Endothelial cell of umbilical vein (primary cell): ENCODE results near the gene RAB18. TPM values are rescaled to one million over a fixed set of nuclear protein-coding genes. Genes with fewer than 3 reads are reported as not detected.

ENCODE experiments used
- BruUV-seq: library from RNA; stranded (reverse); fragments of 400-500 nt; replicated peaks from 2 replicates; lab custom pipeline; 2021; lab: Mats Ljungman, UMichigan
- CTCF ChIA-PET: fragments of 300-600, 350-600 bp; sonication (Branson Sonifier 250); formaldehyde crosslinking; loops from one replicate; lab custom pipeline; 2021; ENCODE audit warnings: antibody characterized with exemption, inconsistent platforms; lab: Charles Lee
- POLR2A ChIA-PET: fragments of 300-600, 350-600 bp; sonication (Branson Sonifier 250); formaldehyde crosslinking; loops from one replicate; lab custom pipeline; 2021; ENCODE audit warnings: antibody characterized with exemption, inconsistent platforms; lab: Charles Lee
- DNase-seq: peaks from one replicate; pipeline ENCODE4 v3.0.0-alpha.2; 2011; ENCODE audit warnings: low read depth, low spot score
- FAIRE-seq: peaks from 2 replicates; lab custom pipeline; 2011; peaks lifted over from hg19 to GRCh38; lab: Jason Lieb, UNC
- H2AFZ ChIP-seq: 2 replicates; pipeline ENCODE4 v1.6.0; 2012; ENCODE audit warnings: low read depth, low read length, control low read depth, inconsistent platforms
- H3K27ac ChIP-seq: 2 replicates; pipeline ENCODE4 v1.5.1; 2011; ENCODE audit warnings: low read depth, mild to moderate bottlenecking, control low read depth, low read length, moderate library complexity; ENCODE audit not compliant: insufficient read depth
- H3K27me3 ChIP-seq, 2 experiments: 2 replicates each; pipeline versions ENCODE4 v1.6.0 to v1.6.1; 2011; ENCODE audit warnings: low read length in 2 of 2, mixed read lengths in 1 of 2; ENCODE audit not compliant: control insufficient read depth in 2 of 2, insufficient read depth in 2 of 2
- H3K36me3 ChIP-seq, 2 experiments: 2 replicates in 1 of 2; 3 replicates in 1 of 2; pipeline ENCODE4 v1.5.1; 2011; ENCODE audit warnings: low read length in 2 of 2, mild to moderate bottlenecking in 1 of 2, moderate library complexity in 1 of 2; ENCODE audit not compliant: control insufficient read depth in 2 of 2, insufficient read depth in 2 of 2; ENCODE audit errors: extremely low read depth in 1 of 2
- H3K4me1 ChIP-seq: 3 replicates; pipeline ENCODE4 v1.5.1; 2011; ENCODE audit warnings: mild to moderate bottlenecking, low read length; ENCODE audit not compliant: control insufficient read depth, insufficient read depth; ENCODE audit errors: extremely low read depth
- H3K4me2 ChIP-seq: 2 replicates; pipeline ENCODE4 v1.6.1; 2011; ENCODE audit warnings: low read length, control low read depth, mixed read lengths; ENCODE audit not compliant: insufficient read depth
- H3K4me3 ChIP-seq, 3 experiments: fragments of 200-600 bp in 1 of 3; sonication (generic), shearing (Covaris generic) in 1 of 3; replicated peaks in 1 of 3; 2 replicates each; pipeline ENCODE4 v1.5.1; 2011 to 2016; ENCODE audit warnings: control low read depth in 3 of 3, low read length in 3 of 3, mild to moderate bottlenecking in 2 of 3, inconsistent platforms in 1 of 3, low read depth in 1 of 3, moderate library complexity in 1 of 3; ENCODE audit not compliant: insufficient read depth in 1 of 3
- H3K79me2 ChIP-seq: 2 replicates; pipeline ENCODE4 v1.6.0; 2012; ENCODE audit warnings: low read length, inconsistent platforms; ENCODE audit not compliant: control insufficient read depth, insufficient read depth
- H3K9ac ChIP-seq: replicated peaks from 2 replicates; pipeline ENCODE3; 2011; ENCODE audit warnings: low read length, control low read depth; ENCODE audit not compliant: insufficient read depth; ENCODE audit errors: extremely low read depth
- H3K9me1 ChIP-seq: replicated peaks from 3 replicates; pipeline ENCODE4 v1.6.0; 2011; ENCODE audit warnings: mild to moderate bottlenecking, low read length; ENCODE audit not compliant: control insufficient read depth, insufficient read depth; ENCODE audit errors: extremely low read depth
- H3K9me3 ChIP-seq: replicated peaks from 2 replicates; pipeline ENCODE4 v1.5.1; 2012; ENCODE audit warnings: low read length, inconsistent platforms; ENCODE audit not compliant: control insufficient read depth, insufficient read depth
- H4K20me1 ChIP-seq: replicated peaks from 2 replicates; pipeline ENCODE3; 2011; ENCODE audit warnings: mild to moderate bottlenecking, low read length; ENCODE audit not compliant: control insufficient read depth, insufficient read depth; ENCODE audit errors: extremely low read depth
- CTCF ChIP-seq, 2 donors: IDR thresholded peaks; 1 replicate in 1 of 2; 2 replicates in 1 of 2; pipeline ENCODE4 v1.5.1; 2011; ENCODE audit warnings: low read length in 2 of 2, mild to moderate bottlenecking in 2 of 2, moderate library complexity in 2 of 2, control low read depth in 1 of 2, inconsistent platforms in 1 of 2, low read depth in 1 of 2; ENCODE audit not compliant: insufficient read depth in 1 of 2; ENCODE audit errors: extremely low read depth in 1 of 2
- EZH2 ChIP-seq: IDR thresholded peaks from 2 replicates; pipeline ENCODE4 v1.6.1; 2012; ENCODE audit warnings: borderline replicate concordance, low read depth, mild to moderate bottlenecking, moderate library complexity, low read length, inconsistent platforms; ENCODE audit not compliant: severe bottlenecking
- GATA2 ChIP-seq: IDR thresholded peaks from 2 replicates; pipeline ENCODE4 v1.7.0; 2011; ENCODE audit warnings: low read depth, mild to moderate bottlenecking, moderate library complexity, mixed read lengths, low read length; ENCODE audit not compliant: insufficient read length, insufficient read depth
- MAX ChIP-seq: IDR thresholded peaks from 2 replicates; pipeline ENCODE4 v1.6.1; 2011; ENCODE audit not compliant: insufficient read depth, insufficient read length
- POLR2A ChIP-seq: IDR thresholded peaks from 2 replicates; pipeline ENCODE4 v1.6.1; 2012; ENCODE audit warnings: low read depth, mild to moderate bottlenecking, control low read depth, low read length
- POLR2AphosphoS5 ChIP-seq: IDR thresholded peaks from 2 replicates; pipeline ENCODE4 v1.6.1; 2012; ENCODE audit warnings: low read depth, mild to moderate bottlenecking, control low read depth, low read length, moderate library complexity; ENCODE audit not compliant: insufficient read depth
- dilution Hi-C: fragments of 300-500 bp; cut with MboI; formaldehyde crosslinking; loops from one replicate; pipeline ENCODE4 v1.15.0; 2019; ENCODE audit warnings: low sequenced_read_pairs; ENCODE audit not compliant: extremely low pct_ligation_motif_present
- intact Hi-C: fragments of 100-400 bp; cut with micrococcal nuclease; formaldehyde crosslinking; loops from one replicate; pipeline ENCODE4 v1.10.0; 2022
- polyA plus RNA-seq, 4 experiments: library from polyadenylated mRNA; depleted of rRNA in 3 of 4; stranded (reverse) in 3 of 4; unstranded in 1 of 4; fragments of >200 nt; gene quantifications; 2 replicates each; pipeline versions ENCODE4 v1.2.1 to v1.2.3, GENCODE V29; 2011 to 2012; ENCODE audit warnings: missing spikeins in 1 of 4
- total RNA-seq: library from RNA; stranded (reverse); gene quantifications from 2 replicates; pipeline ENCODE4 v1.2.3, GENCODE V29; 2021

Gene RAB18
- total and polyA plus RNA-seq, 2 donors (not counting 3 experiments of a cell fraction or from before 2014, with no cell fraction given) = 20.4 to 108 TPM

GRCh38 chr10:27500886-27501285, 3.2 kb upstream of the RAB18 start:
- Histone ChIP-seq H4K20me1 (no peaks in the 10 kb centered on the region), H3K9me1 (no peaks in the 10 kb centered on the region), H3K4me2 (no peak overlapping the region), H3K9ac (no peak overlapping the region), H3K27ac (no peak overlapping the region), H3K79me2 (peaks cover 17% of the 10 kb centered on the region), H3K4me3 (no peak overlapping the region), H3K27me3 (peaks cover 16 to 19% of the 10 kb centered on the region in 2 experiments), H2AFZ (no peak overlapping the region), H3K4me1 (peaks cover 8% of the 10 kb centered on the region), H3K36me3 (no peaks in the 10 kb centered on the region), H3K9me3 (no peaks in the 10 kb centered on the region)
- ChIA-PET CTCF (no interaction called here), POLR2A (no interaction called here)
- TF ChIP-seq CTCF (IDR thresholded peaks at IDR 0.05; ENCODE audit: extremely low read depth in 1 of 2, insufficient read depth in 1 of 2, low read depth in 1 of 2, low read length in 2 of 2) (no peak), POLR2A (no peak), GATA2 (no peak), MAX (no peak), EZH2 (no peak), POLR2AphosphoS5 (no peak)
- dilution Hi-C loops = no loop called here
- FAIRE-seq (no peak), DNase-seq (no peak)
- intact Hi-C loops = loop anchor here (5.0 kb wide), 2 partner anchors 119 to 259 kb away; partner anchors contain the start of gene ACBD5
- BruUV-seq = no TSS peak
